CD4-positive, alpha-beta memory T cell (primary cell): ENCODE results near the gene EIF4H. TPM values are rescaled to one million over a fixed set of nuclear protein-coding genes. Genes with fewer than 3 reads are reported as not detected.
"Not testable (repeated sequence)": the region's sequence is repeated elsewhere in the genome, so short reads cannot be mapped to it uniquely, and the experiment has no call there.

Source experiments
- CTCF ChIA-PET: fragments of 350-600 bp; sonication (Branson Sonifier 250); formaldehyde crosslinking; loops from one replicate; lab custom pipeline; 2021; ENCODE audit warnings: inconsistent platforms; ENCODE audit not compliant: partially characterized antibody; lab: Charles Lee
- POLR2A ChIA-PET: fragments of 350-600 bp; sonication (Branson Sonifier 250); formaldehyde crosslinking; loops from one replicate; lab custom pipeline; 2021; ENCODE audit not compliant: partially characterized antibody; lab: Charles Lee
- DNase-seq, 5 donors: peaks; one replicate each; pipeline versions ENCODE4 v3.0.0 to v3.0.0-alpha.2; 2020 to 2022; ENCODE audit warnings: mixed read lengths in 1 of 5
- H3K27ac ChIP-seq: one replicate; pipeline ENCODE4 v1.7.0; 2013; ENCODE audit warnings: low read depth, low read length
- H3K27me3 ChIP-seq: 2 replicates; pipeline ENCODE4 v1.7.0; 2013; ENCODE audit warnings: mild to moderate bottlenecking, low read length, moderate library complexity; ENCODE audit not compliant: insufficient read depth
- H3K36me3 ChIP-seq: 2 replicates; pipeline ENCODE4 v1.7.0; 2013; ENCODE audit warnings: mild to moderate bottlenecking, low read length, moderate library complexity; ENCODE audit not compliant: insufficient read depth
- H3K4me1 ChIP-seq: 2 replicates; pipeline ENCODE4 v1.7.0; 2013; ENCODE audit warnings: mild to moderate bottlenecking, low read length, moderate library complexity; ENCODE audit not compliant: insufficient read depth
- H3K4me3 ChIP-seq, 2 donors: one replicate each; pipeline ENCODE4 v1.7.0; 2013; ENCODE audit warnings: low read length in 2 of 2, mild to moderate bottlenecking in 1 of 2
- H3K9me3 ChIP-seq, 2 donors: one replicate each; pipeline ENCODE4 v1.7.0; 2013; ENCODE audit warnings: low read length in 2 of 2, control low read depth in 1 of 2; ENCODE audit not compliant: control insufficient read depth in 1 of 2
- H3K27ac Mint-ChIP-seq, 7 donors: one replicate each; pipeline ENCODE4 v1.8.0; 2020 to 2021; ENCODE audit warnings: mixed read lengths in 7 of 7, mild to moderate bottlenecking in 6 of 7, inconsistent platforms in 3 of 7, moderate library complexity in 3 of 7
- H3K27me3 Mint-ChIP-seq, 2 donors: one replicate each; pipeline ENCODE4 v1.8.0; 2020 to 2021; ENCODE audit warnings: mixed read lengths in 2 of 2
- H3K36me3 Mint-ChIP-seq, 2 donors: one replicate each; pipeline ENCODE4 v1.8.0; 2020 to 2021; ENCODE audit warnings: mixed read lengths in 2 of 2, inconsistent platforms in 1 of 2, mild to moderate bottlenecking in 1 of 2
- H3K4me1 Mint-ChIP-seq, 4 donors: one replicate each; pipeline ENCODE4 v1.8.0; 2020 to 2021; ENCODE audit warnings: mixed read lengths in 4 of 4, mild to moderate bottlenecking in 1 of 4
- H3K4me3 Mint-ChIP-seq, 8 donors: one replicate each; pipeline ENCODE4 v1.8.0; 2020 to 2021; ENCODE audit warnings: mixed read lengths in 8 of 8, mild to moderate bottlenecking in 7 of 8, moderate library complexity in 6 of 8, inconsistent platforms in 3 of 8
- H3K9me3 Mint-ChIP-seq, 8 donors: one replicate each; pipeline ENCODE4 v1.8.0; 2020 to 2021; ENCODE audit warnings: mixed read lengths in 8 of 8, mild to moderate bottlenecking in 5 of 8, inconsistent platforms in 3 of 8, moderate library complexity in 1 of 8
- intact Hi-C: fragments of 100-400 bp; cut with micrococcal nuclease; formaldehyde crosslinking; loops from one replicate; pipeline ENCODE4 v1.15.1; 2023
- polyA plus RNA-seq, 2 donors: library from polyadenylated mRNA; unstranded; fragments of 300-500 nt; fragmentation: Illumina TruSeq; gene quantifications; one replicate each; pipeline ENCODE4 v1.2.3, GENCODE V29; 2021
- total RNA-seq, 2 experiments: library from RNA; stranded (reverse); gene quantifications; one replicate each; pipeline ENCODE4 v1.2.3, GENCODE V29; 2021

EIF4H gene
- total and polyA plus RNA-seq, 4 experiments from 2014 or later, result 167 to 316 (median 196) TPM

GRCh38 chr7:74203956-74204618 lies 29.9 kb downstream of the EIF4H start:
- H3K9me3 Mint-ChIP-seq, result peaks cover 0 to 2% (median 0%) of the 10 kb centered on the region in 8 donors
- no peaks in the 10 kb centered on the region for H3K36me3 Mint-ChIP-seq
- Histone ChIP-seq H3K4me3 (no peak overlapping the region), H3K36me3 (no peaks in the 10 kb centered on the region), H3K27me3 (no peaks in the 10 kb centered on the region), H3K4me1 (peaks cover 7% of the 10 kb centered on the region), H3K9me3 (no peaks in the 10 kb centered on the region), H3K27ac (no peak overlapping the region)
- ChIA-PET CTCF (interaction anchor here (1.1 to 7.1 kb wide), 2 partner anchors 136 to 199 kb away, joined by 4 to 174 read pairs; no protein-coding TSS in a partner anchor), POLR2A (interaction anchor here (0.6 kb wide), 1 partner anchor 148 kb away, joined by 4 read pairs; no protein-coding TSS in a partner anchor)
- DNase-seq, result no peak
- peaks cover 2 to 17% (median 8%) of the 10 kb centered on the region in 4 donors for H3K4me1 Mint-ChIP-seq
- H3K4me3 Mint-ChIP-seq, result no peak overlapping the region
- no peak overlapping the region for H3K27ac Mint-ChIP-seq
- no peaks in the 10 kb centered on the region for H3K27me3 Mint-ChIP-seq
- intact Hi-C loops, result loop anchor here (1.0 to 10.0 kb wide), 2 partner anchors 137 to 361 kb away; no protein-coding TSS in a partner anchor

- H3K36me3 ChIP-seq, H3K4me3 Mint-ChIP-seq, H3K27me3 Mint-ChIP-seq, H3K27ac ChIP-seq, H3K4me3 ChIP-seq, H3K9me3 Mint-ChIP-seq, H3K9me3 ChIP-seq, H3K36me3 Mint-ChIP-seq, H3K27me3 ChIP-seq, DNase-seq: not testable (repeated sequence)
- peaks cover 7 to 25% (median 13%) of the 10 kb centered on the region in 4 donors for H3K4me1 Mint-ChIP-seq
- intact Hi-C loops, result loop anchor here (1.0 to 10.0 kb wide), 3 partner anchors 49 to 359 kb away; partner anchors contain the start of gene RFC2
- peaks cover 16% of the 10 kb centered on the region for H3K4me1 ChIP-seq
- ChIA-PET CTCF (interaction anchor here (0.5 to 7.1 kb wide), 42 partner anchors 7 to 281 kb away, joined by 3 to 174 read pairs (median 4); partner anchors contain the start of genes EIF4H and RFC2), POLR2A (interaction anchor here (0.6 to 2.5 kb wide), 3 partner anchors 11 to 195 kb away, joined by 3 to 11 read pairs (median 8); partner anchors contain the start of gene EIF4H)
- peak overlapping the region in 2 of 7 donors; percentile 46 to 73 for H3K27ac Mint-ChIP-seq
Measured at GRCh38 chr7:74206052-74206451, 31.9 kb downstream of the EIF4H start.

GRCh38 chr7:74206589-74207120 lies 32.5 kb downstream of the EIF4H start:
- H3K36me3 Mint-ChIP-seq, result no peaks in the 10 kb centered on the region
- ChIA-PET POLR2A (interaction anchor here (0.6 to 2.5 kb wide), 3 partner anchors 11 to 195 kb away, joined by 3 to 11 read pairs (median 8); partner anchors contain the start of gene EIF4H), CTCF (interaction anchor here (0.5 to 7.1 kb wide), 45 partner anchors 8 to 280 kb away, joined by 3 to 174 read pairs (median 4); partner anchors contain the start of genes EIF4H and RFC2)
- Histone ChIP-seq H3K27me3 (no peaks in the 10 kb centered on the region), H3K36me3 (no peaks in the 10 kb centered on the region), H3K4me1 (peaks cover 16% of the 10 kb centered on the region), H3K27ac (no peak overlapping the region), H3K9me3 (no peaks in the 10 kb centered on the region), H3K4me3 (no peak overlapping the region)
- H3K27me3 Mint-ChIP-seq, result no peaks in the 10 kb centered on the region
- H3K4me3 Mint-ChIP-seq, result peak overlapping the region in 6 of 8 donors; percentile 21 to 65 (median 54)
- peaks cover 0 to 2% (median 0%) of the 10 kb centered on the region in 8 donors for H3K9me3 Mint-ChIP-seq
- H3K4me1 Mint-ChIP-seq, result peaks cover 7 to 25% (median 13%) of the 10 kb centered on the region in 4 donors
- intact Hi-C loops, result loop anchor here (1.0 to 10.0 kb wide), 3 partner anchors 48 to 358 kb away; partner anchors contain the start of gene RFC2
- DNase-seq, result peak; percentile 58 to 77 (median 68)
- peak overlapping the region in 1 of 7 donors; percentile 73 for H3K27ac Mint-ChIP-seq

GRCh38 chr7:74207586-74207985 lies 33.4 kb downstream of the EIF4H start:
- no peaks in the 10 kb centered on the region for H3K27me3 Mint-ChIP-seq
- peaks cover 7 to 23% (median 12%) of the 10 kb centered on the region in 4 donors for H3K4me1 Mint-ChIP-seq
- H3K4me3 Mint-ChIP-seq, result peak overlapping the region in 3 of 8 donors; percentile 9 to 48 (median 30)
- intact Hi-C loops, result loop anchor here (2.0 to 10.0 kb wide), 2 partner anchors 47 to 357 kb away; partner anchors contain the start of gene RFC2
- POLR2A ChIA-PET, result interaction anchor here (1.8 kb wide), 1 partner anchor 34 kb away, joined by 8 read pairs; the partner anchor contains the start of gene EIF4H
- no peaks in the 10 kb centered on the region for H3K9me3 ChIP-seq
- H3K36me3 ChIP-seq, result no peaks in the 10 kb centered on the region
- H3K27me3 ChIP-seq, result no peaks in the 10 kb centered on the region
- H3K27ac Mint-ChIP-seq, result no peak overlapping the region
- CTCF ChIA-PET, result interaction anchor here (0.6 to 7.1 kb wide), 20 partner anchors 9 to 213 kb away, joined by 3 to 174 read pairs (median 6); partner anchors contain the start of gene RFC2
- H3K27ac ChIP-seq, result no peak overlapping the region
- H3K36me3 Mint-ChIP-seq, result no peaks in the 10 kb centered on the region
- H3K4me3 ChIP-seq, result no peak overlapping the region
- no peak for DNase-seq
- peaks cover 16% of the 10 kb centered on the region for H3K4me1 ChIP-seq
- peaks cover 0 to 2% (median 0%) of the 10 kb centered on the region in 8 donors for H3K9me3 Mint-ChIP-seq

- peaks cover 7 to 21% (median 10%) of the 10 kb centered on the region in 4 donors for H3K4me1 Mint-ChIP-seq
- H3K4me3 Mint-ChIP-seq, H3K4me3 ChIP-seq, DNase-seq, H3K36me3 Mint-ChIP-seq, POLR2A ChIA-PET, H3K27ac ChIP-seq, H3K27me3 Mint-ChIP-seq, H3K9me3 ChIP-seq, H3K27me3 ChIP-seq, H3K9me3 Mint-ChIP-seq, H3K36me3 ChIP-seq: not testable (repeated sequence)
- peaks cover 16% of the 10 kb centered on the region for H3K4me1 ChIP-seq
- CTCF ChIA-PET, result interaction anchor here (1.1 to 7.1 kb wide), 7 partner anchors 10 to 220 kb away, joined by 3 to 174 read pairs (median 14); no protein-coding TSS in a partner anchor
- peak overlapping the region in 1 of 7 donors; percentile 24 for H3K27ac Mint-ChIP-seq
- intact Hi-C loops, result loop anchor here (10.0 kb wide), 1 partner anchor 357 kb away; no protein-coding TSS in a partner anchor
Measured at GRCh38 chr7:74208241-74208640, 34.1 kb downstream of the EIF4H start.

- no peaks in the 10 kb centered on the region for H3K9me3 Mint-ChIP-seq
- Histone ChIP-seq H3K4me1 (peaks cover 14% of the 10 kb centered on the region), H3K4me3 (no peak overlapping the region), H3K27ac (no peak overlapping the region), H3K27me3 (no peaks in the 10 kb centered on the region), H3K36me3 (no peaks in the 10 kb centered on the region), H3K9me3 (no peaks in the 10 kb centered on the region)
- no peak overlapping the region for H3K4me3 Mint-ChIP-seq
- peaks cover 8 to 22% (median 14%) of the 10 kb centered on the region in 4 donors for H3K4me1 Mint-ChIP-seq
- no peaks in the 10 kb centered on the region for H3K27me3 Mint-ChIP-seq
- intact Hi-C loops, result no loop called here
- DNase-seq, result no peak
- H3K36me3 Mint-ChIP-seq, result no peaks in the 10 kb centered on the region
- no peak overlapping the region for H3K27ac Mint-ChIP-seq
- CTCF ChIA-PET, result interaction anchor here (4.5 kb wide), 1 partner anchor 188 kb away, joined by 20 read pairs; no protein-coding TSS in a partner anchor
- POLR2A ChIA-PET, result no interaction called here
Measured at GRCh38 chr7:74212661-74213060, 38.5 kb downstream of the EIF4H start.
